Parathyroid adenoma (tissue), 2 donors: Measurements from ENCODE around the gene TMEM238L.

ENCODE experiments used
- H2AFZ ChIP-seq: fragments of 300-600 bp; sonication (generic); one replicate; pipeline ENCODE4 v1.7.0; 2017; ENCODE audit warnings: antibody characterized with exemption, mild to moderate bottlenecking
- H3K27ac ChIP-seq: fragments of 300-600 bp; sonication (generic); one replicate; pipeline ENCODE4 v1.7.0; 2017
- H3K27me3 ChIP-seq: fragments of 300-600 bp; sonication (generic); one replicate; pipeline ENCODE4 v1.7.0; 2017; ENCODE audit warnings: low read length; ENCODE audit not compliant: control insufficient read depth, insufficient read depth
- H3K36me3 ChIP-seq: fragments of 300-600 bp; sonication (generic); one replicate; pipeline ENCODE4 v1.7.0; 2017; ENCODE audit warnings: low read length; ENCODE audit not compliant: control insufficient read depth, insufficient read depth
- H3K4me1 ChIP-seq: fragments of 300-600 bp; sonication (generic); one replicate; pipeline ENCODE4 v1.7.0; 2017; ENCODE audit warnings: control low read depth
- H3K4me2 ChIP-seq: fragments of 300-600 bp; sonication (generic); one replicate; pipeline ENCODE4 v1.7.0; 2017; ENCODE audit warnings: low read length
- H3K4me3 ChIP-seq: fragments of 300-600 bp; sonication (generic); one replicate; pipeline ENCODE4 v1.7.0; 2017; ENCODE audit warnings: low read depth, low read length
- H3K79me2 ChIP-seq: fragments of 300-600 bp; sonication (generic); one replicate; pipeline ENCODE4 v1.7.0; 2017; ENCODE audit warnings: control low read depth
- H3K9ac ChIP-seq: fragments of 300-600 bp; sonication (generic); one replicate; pipeline ENCODE4 v1.7.0; 2017; ENCODE audit warnings: mild to moderate bottlenecking
- H3K9me3 ChIP-seq: fragments of 300-600 bp; sonication (generic); one replicate; pipeline ENCODE4 v1.7.0; 2017; ENCODE audit warnings: low read length; ENCODE audit not compliant: control insufficient read depth
- CTCF ChIP-seq: fragments of 300-600 bp; sonication (generic); IDR thresholded peaks from one replicate; pipeline ENCODE4 v1.7.0; 2017; ENCODE audit warnings: antibody characterized with exemption, mild to moderate bottlenecking
- donor health status: primary hyperparathyroidism.

Gene TMEM238L

GRCh38 chr17:10806545-10807262 lies 2.8 kb upstream of the TMEM238L start:
- TF ChIP-seq CTCF: no peak
- H2AFZ ChIP-seq: no peak overlapping the region
- no peaks in the 10 kb centered on the region for H3K79me2 ChIP-seq
- no peak overlapping the region for H3K4me3 ChIP-seq
- no peaks in the 10 kb centered on the region for H3K27me3 ChIP-seq
- H3K27ac ChIP-seq: no peak overlapping the region
- no peak overlapping the region for H3K9ac ChIP-seq
- no peaks in the 10 kb centered on the region for H3K4me1 ChIP-seq
- no peaks in the 10 kb centered on the region for H3K36me3 ChIP-seq
- H3K4me2 ChIP-seq: no peak overlapping the region
- no peaks in the 10 kb centered on the region for H3K9me3 ChIP-seq

DNA sequence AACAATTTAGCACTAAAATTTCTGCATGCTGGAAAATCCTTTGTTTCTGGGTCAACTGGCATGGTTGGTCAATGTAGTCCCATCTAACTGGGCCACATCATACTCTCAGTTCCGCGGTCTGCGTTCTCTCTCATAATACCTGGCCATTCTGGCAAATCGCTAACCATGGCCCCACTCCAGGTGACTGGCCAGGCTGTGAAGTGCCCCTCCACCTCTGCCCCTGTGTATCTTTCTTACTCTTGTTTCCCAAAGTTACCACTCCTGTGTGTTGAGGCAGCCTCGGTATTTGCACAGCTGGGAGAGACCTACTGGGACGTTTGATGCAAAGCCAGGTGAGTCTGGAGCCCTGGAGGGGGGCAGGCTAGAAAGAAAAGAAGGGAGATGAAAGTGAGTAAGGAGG lies 2.0 kb upstream of the TMEM238L start:
- H3K9me3 ChIP-seq: no peaks in the 10 kb centered on the region
- H3K27me3 ChIP-seq: no peaks in the 10 kb centered on the region
- H3K4me1 ChIP-seq: no peaks in the 10 kb centered on the region
- H3K4me2 ChIP-seq: no peak overlapping the region
- no peak overlapping the region for H2AFZ ChIP-seq
- H3K27ac ChIP-seq: no peak overlapping the region
- H3K36me3 ChIP-seq: no peaks in the 10 kb centered on the region
- no peak overlapping the region for H3K4me3 ChIP-seq
- TF ChIP-seq CTCF: no peak
- H3K9ac ChIP-seq: no peak overlapping the region
- H3K79me2 ChIP-seq: no peaks in the 10 kb centered on the region

DNA sequence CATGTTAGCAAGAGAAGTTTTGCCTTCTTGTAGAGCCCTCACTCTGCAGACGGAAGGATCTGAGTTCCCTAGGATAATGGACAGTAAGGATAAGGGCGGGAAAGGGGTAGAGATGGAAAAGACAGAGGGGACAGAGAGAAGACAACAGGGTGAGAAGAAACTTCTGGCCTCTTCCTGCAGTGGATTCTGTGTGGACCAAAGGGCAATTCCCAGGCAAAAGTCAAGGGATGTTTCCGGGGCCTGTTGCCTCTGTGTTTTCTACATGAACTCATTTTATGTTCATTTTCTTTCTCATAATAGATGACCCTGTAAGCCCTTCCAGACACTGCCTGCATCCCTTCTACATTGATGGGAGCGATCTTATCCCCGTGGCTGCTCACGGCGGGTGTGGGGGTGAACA lies 647 bp upstream of the TMEM238L start:
- no peaks in the 10 kb centered on the region for H3K4me1 ChIP-seq
- H3K4me2 ChIP-seq: no peak overlapping the region
- H3K36me3 ChIP-seq: no peaks in the 10 kb centered on the region
- H3K27me3 ChIP-seq: no peaks in the 10 kb centered on the region
- no peak for TF ChIP-seq CTCF
- H3K79me2 ChIP-seq: no peaks in the 10 kb centered on the region
- H3K9ac ChIP-seq: no peak overlapping the region
- no peak overlapping the region for H3K4me3 ChIP-seq
- no peaks in the 10 kb centered on the region for H3K9me3 ChIP-seq
- no peak overlapping the region for H2AFZ ChIP-seq
- no peak overlapping the region for H3K27ac ChIP-seq

GRCh38 chr17:10803350-10803749 lies 549 bp downstream of the TMEM238L start:
- Histone ChIP-seq H3K4me3 (no peak overlapping the region), H3K9me3 (no peaks in the 10 kb centered on the region), H3K4me1 (peaks cover 2% of the 10 kb centered on the region), H3K27me3 (no peaks in the 10 kb centered on the region), H3K79me2 (no peaks in the 10 kb centered on the region), H3K9ac (no peak overlapping the region), H3K36me3 (no peaks in the 10 kb centered on the region), H3K27ac (no peak overlapping the region), H3K4me2 (no peak overlapping the region), H2AFZ (no peak overlapping the region)
- TF ChIP-seq CTCF: no peak
